K562 (cell line): ENCODE data around the gene TUBD1. TPM values are rescaled to one million over a fixed set of nuclear protein-coding genes. Genes with fewer than 3 reads are reported as not detected.

Experiments used
- BMI1 ChIP-seq: fragments of 150-350 bp; IDR thresholded peaks from 2 replicates; pipeline ENCODE4 v1.6.1; 2014; ENCODE audit warnings: low read length
- FOXM1 ChIP-seq, 2 experiments: fragments of 450-650 bp in 1 of 2; sonication (generic) in 1 of 2; formaldehyde crosslinking in 1 of 2; IDR thresholded peaks; 2 replicates each; pipeline versions ENCODE4 v1.6.1 to v1.9.0; 2017 to 2022; ENCODE audit warnings: low read depth in 2 of 2, mild to moderate bottlenecking in 2 of 2, missing genetic modification reagents in 1 of 2, moderate library complexity in 1 of 2
- HDAC2 ChIP-seq: fragments of 450-650 bp; IDR thresholded peaks from 2 replicates; pipeline ENCODE4 v1.6.1; 2016; ENCODE audit warnings: mild to moderate bottlenecking
- KLF1 ChIP-seq: fragments of 450-650 bp; IDR thresholded peaks from 2 replicates; pipeline ENCODE4 v1.6.1; 2016; ENCODE audit warnings: missing genetic modification characterization, missing compliant biosample characterization
- LEF1 ChIP-seq: fragments of 450-650 bp; IDR thresholded peaks from 2 replicates; pipeline ENCODE4 v1.6.1; 2016; ENCODE audit warnings: mild to moderate bottlenecking
- NFIX ChIP-seq: fragments of 250-450 bp; sonication (Bioruptor Pico); IDR thresholded peaks from 2 replicates; pipeline ENCODE4 v1.4.0; 2020; ENCODE audit warnings: low read depth, mild to moderate bottlenecking, moderate library complexity
- NR2C2 ChIP-seq, 2 experiments: fragments of 200-800 bp in 1 of 2; sonication (Bioruptor generic) in 1 of 2; sonication (generic) in 1 of 2; formaldehyde crosslinking in 1 of 2; IDR thresholded peaks; 2 replicates each; pipeline versions ENCODE4 v1.6.1 to v1.8.0; 2016 to 2022; ENCODE audit warnings: mild to moderate bottlenecking in 1 of 2, missing compliant biosample characterization in 1 of 2, missing genetic modification characterization in 1 of 2, missing genetic modification reagents in 1 of 2
- TAL1 ChIP-seq: fragments of 450-650 bp; IDR thresholded peaks from 2 replicates; pipeline ENCODE4 v1.6.1; 2016; ENCODE audit warnings: mild to moderate bottlenecking
- polyA plus RNA-seq, 8 experiments: library from polyadenylated mRNA; depleted of rRNA in 4 of 8; stranded (reverse) in 5 of 8; unstranded in 3 of 8; fragments of >200 nt; fragmentation: Nextera tagmentation in 2 of 8; fragmentation: Illumina TruSeq in 1 of 8; extraction: Ambion mirVana in 2 of 8; extraction: Trizol in 1 of 8; gene quantifications; 2 replicates each; pipeline versions ENCODE4 v1.2.1 to v1.2.3, GENCODE V29; 2011 to 2014; ENCODE audit warnings: inconsistent platforms in 1 of 8, missing spikeins in 1 of 8
- total RNA-seq, 7 experiments: library from RNA; depleted of rRNA in 6 of 7; stranded (reverse); fragments of >200 nt in 6 of 7; fragmentation: Illumina TruSeq in 2 of 7; extraction: Trizol in 2 of 7; gene quantifications; 2 replicates each; pipeline versions ENCODE4 v1.2.1 to v1.2.3, GENCODE V29; 2011 to 2021; ENCODE audit warnings: low replicate concordance in 1 of 7
- TF ChIP-seq, protein P1 (sequence below), 2 experiments: IDR thresholded peaks in 1 of 2; conservative IDR thresholded peaks in 1 of 2; 2 replicates each; pipeline ENCODE4 v1.6.1; 2016; ENCODE audit warnings: low read depth in 2 of 2, mild to moderate bottlenecking in 1 of 2, missing compliant biosample characterization in 1 of 2, missing genetic modification characterization in 1 of 2, moderate library complexity in 1 of 2
- TF ChIP-seq, protein P2 (sequence below): fragments of 450-650 bp; formaldehyde crosslinking; IDR thresholded peaks from 2 replicates; pipeline ENCODE4 v1.4.0; 2022; ENCODE audit warnings: missing genetic modification characterization
- TF ChIP-seq, protein P3 (sequence below): fragments of 450-650 bp; IDR thresholded peaks from 2 replicates; pipeline ENCODE4 v1.6.1; 2016
- TF ChIP-seq, protein P4 (sequence below): sonication (generic); formaldehyde crosslinking; IDR thresholded peaks from 2 replicates; pipeline ENCODE4 v1.8.1; 2023; ENCODE audit warnings: missing genetic modification reagents, mild to moderate bottlenecking, borderline replicate concordance
- TF ChIP-seq, protein P5 (sequence below): fragments of 250-450 bp; sonication (Bioruptor Pico); IDR thresholded peaks from 2 replicates; pipeline ENCODE4 v1.4.0; 2020; ENCODE audit warnings: mild to moderate bottlenecking

Gene TUBD1
- total and polyA plus RNA-seq, 9 of the 15 experiments (the other 6 are each of a cell fraction or from before 2014, with no cell fraction given) = 10.8 to 35.3 (median 17.9) TPM

DNA sequence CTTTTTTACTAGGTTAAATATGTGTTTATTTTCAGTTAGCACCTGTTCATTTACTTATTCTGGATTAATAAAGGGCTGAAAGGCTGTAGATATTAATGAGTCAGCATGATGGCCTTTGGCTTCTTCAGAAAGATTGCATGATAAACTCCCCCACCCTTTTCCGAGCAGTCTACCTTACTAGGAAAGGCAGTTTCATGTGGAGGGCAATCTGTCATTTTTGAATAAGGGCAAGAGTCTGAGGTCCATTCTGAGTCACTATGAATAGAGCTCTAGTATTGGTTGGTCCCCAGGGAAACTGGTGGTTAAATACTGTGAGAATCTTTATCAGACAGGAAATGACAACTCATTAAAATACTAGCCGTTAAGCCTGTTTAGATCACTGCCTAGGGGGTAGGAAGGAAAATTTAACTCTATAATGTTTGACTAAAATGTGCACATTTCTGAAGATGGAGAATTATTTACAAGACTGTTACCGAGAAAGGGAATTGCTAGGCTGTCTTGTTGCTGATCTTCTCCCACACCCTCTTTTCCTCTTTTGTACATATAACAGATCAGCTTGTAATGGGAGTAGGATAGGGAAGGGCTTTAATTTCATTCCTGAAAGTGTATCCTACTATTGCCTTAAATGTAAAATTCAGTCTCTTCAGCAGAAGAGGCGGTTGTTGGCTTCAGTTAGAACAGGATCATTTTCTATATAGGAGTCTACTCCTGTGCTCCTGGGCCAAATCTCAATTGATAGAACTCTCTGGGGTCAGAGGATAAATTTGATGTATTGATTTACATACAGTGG is 63.3 kb downstream of the TUBD1 start (continued):
- TF ChIP-seq, protein P1, sequence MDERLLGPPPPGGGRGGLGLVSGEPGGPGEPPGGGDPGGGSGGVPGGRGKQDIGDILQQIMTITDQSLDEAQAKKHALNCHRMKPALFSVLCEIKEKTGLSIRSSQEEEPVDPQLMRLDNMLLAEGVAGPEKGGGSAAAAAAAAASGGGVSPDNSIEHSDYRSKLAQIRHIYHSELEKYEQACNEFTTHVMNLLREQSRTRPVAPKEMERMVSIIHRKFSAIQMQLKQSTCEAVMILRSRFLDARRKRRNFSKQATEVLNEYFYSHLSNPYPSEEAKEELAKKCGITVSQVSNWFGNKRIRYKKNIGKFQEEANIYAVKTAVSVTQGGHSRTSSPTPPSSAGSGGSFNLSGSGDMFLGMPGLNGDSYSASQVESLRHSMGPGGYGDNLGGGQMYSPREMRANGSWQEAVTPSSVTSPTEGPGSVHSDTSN (CRISPR knock-in tag; IDR thresholded peaks at IDR 0.05; ENCODE audit: low read depth) = no peak
- TF ChIP-seq, protein P1 (tag; conservative IDR thresholded peaks at IDR 0.05; ENCODE audit: low read depth) = peak; percentile 89
- TF ChIP-seq HDAC2 = peak; percentile 70; the same call in 1 of the 2 replicates
- TF ChIP-seq BMI1 = no peak
- TF ChIP-seq, protein P2, sequence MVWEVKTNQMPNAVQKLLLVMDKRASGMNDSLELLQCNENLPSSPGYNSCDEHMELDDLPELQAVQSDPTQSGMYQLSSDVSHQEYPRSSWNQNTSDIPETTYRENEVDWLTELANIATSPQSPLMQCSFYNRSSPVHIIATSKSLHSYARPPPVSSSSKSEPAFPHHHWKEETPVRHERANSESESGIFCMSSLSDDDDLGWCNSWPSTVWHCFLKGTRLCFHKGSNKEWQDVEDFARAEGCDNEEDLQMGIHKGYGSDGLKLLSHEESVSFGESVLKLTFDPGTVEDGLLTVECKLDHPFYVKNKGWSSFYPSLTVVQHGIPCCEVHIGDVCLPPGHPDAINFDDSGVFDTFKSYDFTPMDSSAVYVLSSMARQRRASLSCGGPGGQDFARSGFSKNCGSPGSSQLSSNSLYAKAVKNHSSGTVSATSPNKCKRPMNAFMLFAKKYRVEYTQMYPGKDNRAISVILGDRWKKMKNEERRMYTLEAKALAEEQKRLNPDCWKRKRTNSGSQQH (CRISPR knock-in tag) = no peak
- TF ChIP-seq FOXM1 (IDR thresholded peaks at IDR 0.05; ENCODE audit: low read depth) = peak; percentile 97
- no peak for TF ChIP-seq FOXM1 (CRISPR knock-in tag; IDR thresholded peaks at IDR 0.05; ENCODE audit: low read depth)
- TF ChIP-seq, protein P3, sequence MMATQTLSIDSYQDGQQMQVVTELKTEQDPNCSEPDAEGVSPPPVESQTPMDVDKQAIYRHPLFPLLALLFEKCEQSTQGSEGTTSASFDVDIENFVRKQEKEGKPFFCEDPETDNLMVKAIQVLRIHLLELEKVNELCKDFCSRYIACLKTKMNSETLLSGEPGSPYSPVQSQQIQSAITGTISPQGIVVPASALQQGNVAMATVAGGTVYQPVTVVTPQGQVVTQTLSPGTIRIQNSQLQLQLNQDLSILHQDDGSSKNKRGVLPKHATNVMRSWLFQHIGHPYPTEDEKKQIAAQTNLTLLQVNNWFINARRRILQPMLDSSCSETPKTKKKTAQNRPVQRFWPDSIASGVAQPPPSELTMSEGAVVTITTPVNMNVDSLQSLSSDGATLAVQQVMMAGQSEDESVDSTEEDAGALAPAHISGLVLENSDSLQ = peak; percentile 87
- no peak for TF ChIP-seq NFIX (CRISPR knock-in tag)
- TF ChIP-seq LEF1 = peak; percentile 91
- no peak for TF ChIP-seq KLF1 (tag)
- TF ChIP-seq NR2C2 (CRISPR knock-in tag; IDR thresholded peaks at IDR 0.05) = no peak
- peak; percentile 86 for TF ChIP-seq NR2C2 (tag; IDR thresholded peaks at IDR 0.05)
- TF ChIP-seq, protein P4, sequence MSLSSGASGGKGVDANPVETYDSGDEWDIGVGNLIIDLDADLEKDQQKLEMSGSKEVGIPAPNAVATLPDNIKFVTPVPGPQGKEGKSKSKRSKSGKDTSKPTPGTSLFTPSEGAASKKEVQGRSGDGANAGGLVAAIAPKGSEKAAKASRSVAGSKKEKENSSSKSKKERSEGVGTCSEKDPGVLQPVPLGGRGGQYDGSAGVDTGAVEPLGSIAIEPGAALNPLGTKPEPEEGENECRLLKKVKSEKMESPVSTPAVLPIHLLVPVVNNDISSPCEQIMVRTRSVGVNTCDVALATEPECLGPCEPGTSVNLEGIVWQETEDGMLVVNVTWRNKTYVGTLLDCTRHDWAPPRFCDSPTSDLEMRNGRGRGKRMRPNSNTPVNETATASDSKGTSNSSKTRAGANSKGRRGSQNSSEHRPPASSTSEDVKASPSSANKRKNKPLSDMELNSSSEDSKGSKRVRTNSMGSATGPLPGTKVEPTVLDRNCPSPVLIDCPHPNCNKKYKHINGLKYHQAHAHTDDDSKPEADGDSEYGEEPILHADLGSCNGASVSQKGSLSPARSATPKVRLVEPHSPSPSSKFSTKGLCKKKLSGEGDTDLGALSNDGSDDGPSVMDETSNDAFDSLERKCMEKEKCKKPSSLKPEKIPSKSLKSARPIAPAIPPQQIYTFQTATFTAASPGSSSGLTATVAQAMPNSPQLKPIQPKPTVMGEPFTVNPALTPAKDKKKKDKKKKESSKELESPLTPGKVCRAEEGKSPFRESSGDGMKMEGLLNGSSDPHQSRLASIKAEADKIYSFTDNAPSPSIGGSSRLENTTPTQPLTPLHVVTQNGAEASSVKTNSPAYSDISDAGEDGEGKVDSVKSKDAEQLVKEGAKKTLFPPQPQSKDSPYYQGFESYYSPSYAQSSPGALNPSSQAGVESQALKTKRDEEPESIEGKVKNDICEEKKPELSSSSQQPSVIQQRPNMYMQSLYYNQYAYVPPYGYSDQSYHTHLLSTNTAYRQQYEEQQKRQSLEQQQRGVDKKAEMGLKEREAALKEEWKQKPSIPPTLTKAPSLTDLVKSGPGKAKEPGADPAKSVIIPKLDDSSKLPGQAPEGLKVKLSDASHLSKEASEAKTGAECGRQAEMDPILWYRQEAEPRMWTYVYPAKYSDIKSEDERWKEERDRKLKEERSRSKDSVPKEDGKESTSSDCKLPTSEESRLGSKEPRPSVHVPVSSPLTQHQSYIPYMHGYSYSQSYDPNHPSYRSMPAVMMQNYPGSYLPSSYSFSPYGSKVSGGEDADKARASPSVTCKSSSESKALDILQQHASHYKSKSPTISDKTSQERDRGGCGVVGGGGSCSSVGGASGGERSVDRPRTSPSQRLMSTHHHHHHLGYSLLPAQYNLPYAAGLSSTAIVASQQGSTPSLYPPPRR (CRISPR knock-in tag) = no peak
- TF ChIP-seq, protein P5, sequence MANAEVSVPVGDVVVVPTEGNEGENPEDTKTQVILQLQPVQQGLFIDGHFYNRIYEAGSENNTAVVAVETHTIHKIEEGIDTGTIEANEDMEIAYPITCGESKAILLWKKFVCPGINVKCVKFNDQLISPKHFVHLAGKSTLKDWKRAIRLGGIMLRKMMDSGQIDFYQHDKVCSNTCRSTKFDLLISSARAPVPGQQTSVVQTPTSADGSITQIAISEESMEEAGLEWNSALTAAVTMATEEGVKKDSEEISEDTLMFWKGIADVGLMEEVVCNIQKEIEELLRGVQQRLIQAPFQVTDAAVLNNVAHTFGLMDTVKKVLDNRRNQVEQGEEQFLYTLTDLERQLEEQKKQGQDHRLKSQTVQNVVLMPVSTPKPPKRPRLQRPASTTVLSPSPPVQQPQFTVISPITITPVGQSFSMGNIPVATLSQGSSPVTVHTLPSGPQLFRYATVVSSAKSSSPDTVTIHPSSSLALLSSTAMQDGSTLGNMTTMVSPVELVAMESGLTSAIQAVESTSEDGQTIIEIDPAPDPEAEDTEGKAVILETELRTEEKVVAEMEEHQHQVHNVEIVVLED = no peak
- peak; percentile 25; the same call in 1 of the 2 replicates for TF ChIP-seq TAL1
